ENCODE results near the gene UBE2L5. TPM values are rescaled to one million over a fixed set of nuclear protein-coding genes. Genes with fewer than 3 reads are reported as not detected.

The UBE2L5 gene
- total and polyA plus RNA-seq, 2 of the 13 experiments (the other 11 are each of a cell fraction or from before 2014, with no cell fraction given) = 0.13 TPM; not detected in 1

GRCh38 chr13:30408319-30409101 lies 13.8 kb upstream of the UBE2L5 start (continued):
- TF ChIP-seq ZNF580 (CRISPR knock-in tag; IDR thresholded peaks at IDR 0.05; ENCODE audit: borderline replicate concordance, low read depth) = peak; percentile 64; the same call in 1 of the 2 replicates
- TF ChIP-seq SETDB1 (CRISPR knock-in tag; IDR thresholded peaks at IDR 0.05; ENCODE audit: borderline replicate concordance) = no peak
- peak; percentile 52; the same call in 1 of the 2 replicates for TF ChIP-seq GMEB1 (CRISPR knock-in tag; IDR thresholded peaks at IDR 0.05; ENCODE audit: borderline replicate concordance)
- peak; percentile 80 for TF ChIP-seq ARNT2 (CRISPR knock-in tag; IDR thresholded peaks at IDR 0.05; ENCODE audit: low read depth)
- no peak for TF ChIP-seq FOXK2 (IDR thresholded peaks at IDR 0.05)
- no peak for TF ChIP-seq FIP1L1 (IDR thresholded peaks at IDR 0.05; ENCODE audit: borderline replicate concordance, insufficient read depth, low read depth, low read length)
- peak; percentile 95; the same call in 1 of the 2 replicates for TF ChIP-seq NFKB2 (CRISPR knock-in tag; IDR thresholded peaks at IDR 0.05; ENCODE audit: borderline replicate concordance)
- TF ChIP-seq MAX (IDR thresholded peaks at IDR 0.05) = peak; percentile 96
- TF ChIP-seq ZNF205 (CRISPR knock-in tag; IDR thresholded peaks at IDR 0.05) = no peak
- peak; percentile 54; the same call in 1 of the 2 replicates for TF ChIP-seq ARHGAP35 (CRISPR knock-in tag; IDR thresholded peaks at IDR 0.05; ENCODE audit: borderline replicate concordance)
- no peak for TF ChIP-seq ZNF414 (CRISPR knock-in tag; IDR thresholded peaks at IDR 0.05)
- TF ChIP-seq ZSCAN25 (CRISPR knock-in tag; IDR thresholded peaks at IDR 0.05) = peak; percentile 94
- 0 out of 2 replicates have a peak, but pooled peaks have one; percentile 28 for TF ChIP-seq ELF3 (CRISPR knock-in tag; IDR thresholded peaks at IDR 0.05)
- peak; percentile 63; the same call in 1 of the 2 replicates for TF ChIP-seq ZGPAT (CRISPR knock-in tag; IDR thresholded peaks at IDR 0.05)
- TF ChIP-seq ISX (CRISPR knock-in tag; conservative IDR thresholded peaks at IDR 0.05) = 0 out of 2 replicates have a peak, but pooled peaks have one; percentile 19
- TF ChIP-seq NKX3-1 (CRISPR knock-in tag; IDR thresholded peaks at IDR 0.05) = peak; percentile 87; the same call in 1 of the 2 replicates
- TF ChIP-seq ATF6 (CRISPR knock-in tag; conservative IDR thresholded peaks at IDR 0.05) = 0 out of 2 replicates have a peak, but pooled peaks have one; percentile 47
- TF ChIP-seq ONECUT2 (CRISPR knock-in tag; IDR thresholded peaks at IDR 0.05) = no peak; the same call in 1 of the 2 replicates
- no peak for TF ChIP-seq U2AF2 (IDR thresholded peaks at IDR 0.05; ENCODE audit: low read depth, low read length)
- peak; percentile 74; the same call in 1 of the 2 replicates for TF ChIP-seq ZNF430 (CRISPR knock-in tag; IDR thresholded peaks at IDR 0.05)
- peak; percentile 93 for TF ChIP-seq ARNTL (CRISPR knock-in tag; IDR thresholded peaks at IDR 0.05)
- peak; percentile 84; the same call in 1 of the 2 replicates for TF ChIP-seq HES4 (CRISPR knock-in tag; IDR thresholded peaks at IDR 0.05; ENCODE audit: borderline replicate concordance)
- peak; percentile 68; the same call in 1 of the 2 replicates for TF ChIP-seq KDM3A (CRISPR knock-in tag; IDR thresholded peaks at IDR 0.05; ENCODE audit: low read depth)

Measured in HepG2 (cell line).